Measurements from ENCODE around the gene PRCD. TPM values are rescaled to one million over a fixed set of nuclear protein-coding genes. Genes with fewer than 3 reads are reported as not detected.

PRCD gene
- total and polyA plus RNA-seq, 3 donors from 2014 or later = 3.2 to 4.6 (median 3.8) TPM

- H3K9me3 ChIP-seq = no peaks in the 10 kb centered on the region
- 55 to 60% methylated on average over 1 to 3 of the region's 3 CpGs for WGBS, 2 donors
- H3K36me3 ChIP-seq (ENCODE audit: low read depth, missing control alignments) = no peaks in the 10 kb centered on the region
- peaks cover 50% of the 10 kb centered on the region for H3K4me1 ChIP-seq
- intact Hi-C loops (cut with DNase I; ENCODE audit: low total_unique reads) = no loop called here
- peak; percentile 70 for DNase-seq
- H3K27me3 ChIP-seq = no peaks in the 10 kb centered on the region
- H3K27ac ChIP-seq = peak overlapping the region; percentile 48 to 54
- peak; percentile 64 to 72 (median 68) for TF ChIP-seq CTCF (IDR thresholded peaks at IDR 0.05)
- no peak for TF ChIP-seq POLR2A (IDR thresholded peaks at IDR 0.05)
- no peak overlapping the region for H3K4me3 ChIP-seq
Measured at GRCh38 chr17:76547183-76547641, 7.4 kb downstream of the PRCD start.

DNA sequence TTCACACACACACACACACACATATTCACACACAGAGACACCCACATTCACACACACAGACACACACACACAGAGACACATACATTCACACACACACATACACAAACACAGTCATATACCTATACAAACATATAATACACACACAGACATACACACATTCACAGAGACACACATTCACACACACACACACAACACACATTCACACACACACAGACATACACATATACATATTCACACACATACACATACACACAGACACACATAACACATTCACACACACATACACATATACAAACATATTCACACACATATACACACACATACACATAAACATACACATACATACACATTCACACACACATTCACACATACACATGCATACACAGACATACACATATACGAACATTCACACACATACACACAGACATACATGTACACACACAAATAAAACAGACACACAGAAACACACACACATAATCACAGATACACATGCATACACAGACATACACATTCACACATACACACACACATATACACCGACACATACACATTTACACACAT, 7.9 kb downstream of the PRCD start:
- no peak for DNase-seq
- Histone ChIP-seq H3K4me3 (no peak overlapping the region), H3K27ac (peak overlapping the region in 1 of 2 donors; percentile 48), H3K9me3 (no peaks in the 10 kb centered on the region), H3K27me3 (no peaks in the 10 kb centered on the region), H3K36me3 (ENCODE audit: low read depth, missing control alignments) (no peaks in the 10 kb centered on the region), H3K4me1 (peaks cover 50% of the 10 kb centered on the region)
- WGBS, 2 donors = 82 to 93% methylated on average over 2 of the region's 2 CpGs
- intact Hi-C loops (cut with DNase I; ENCODE audit: low total_unique reads) = no loop called here
- no peak for TF ChIP-seq CTCF (IDR thresholded peaks at IDR 0.05)
- TF ChIP-seq POLR2A (IDR thresholded peaks at IDR 0.05) = no peak

- Histone ChIP-seq H3K27ac (no peak overlapping the region), H3K9me3 (no peaks in the 10 kb centered on the region), H3K36me3 (ENCODE audit: low read depth, missing control alignments) (no peaks in the 10 kb centered on the region), H3K4me3 (no peak overlapping the region), H3K27me3 (no peaks in the 10 kb centered on the region), H3K4me1 (peaks cover 45% of the 10 kb centered on the region)
- 62 to 69% methylated on average over 8 to 9 of the region's 9 CpGs for WGBS, 2 donors
- TF ChIP-seq POLR2A (IDR thresholded peaks at IDR 0.05) (no peak), CTCF (IDR thresholded peaks at IDR 0.05) (no peak)
- intact Hi-C loops (cut with DNase I; ENCODE audit: low total_unique reads) = no loop called here
- no peak for DNase-seq
Measured at GRCh38 chr17:76548378-76549214, 8.8 kb downstream of the PRCD start.

GRCh38 chr17:76549215-76549518, 9.3 kb downstream of the PRCD start:
- H3K27ac ChIP-seq = no peak overlapping the region
- H3K9me3 ChIP-seq = no peaks in the 10 kb centered on the region
- intact Hi-C loops (cut with DNase I; ENCODE audit: low total_unique reads) = no loop called here
- TF ChIP-seq CTCF (IDR thresholded peaks at IDR 0.05) = no peak
- H3K4me1 ChIP-seq = peaks cover 42% of the 10 kb centered on the region
- DNase-seq = no peak
- 96% methylated on average over 9 of the region's 9 CpGs for WGBS, 2 donors
- no peak overlapping the region for H3K4me3 ChIP-seq
- no peaks in the 10 kb centered on the region for H3K27me3 ChIP-seq
- H3K36me3 ChIP-seq (ENCODE audit: low read depth, missing control alignments) = no peaks in the 10 kb centered on the region

Data from testis (tissue), 3 donors.